Spleen (tissue), 11 donors: ENCODE results near the gene KCNK6. TPM values are rescaled to one million over a fixed set of nuclear protein-coding genes. Genes with fewer than 3 reads are reported as not detected.

Experiments
- DNase-seq: peaks from one replicate; pipeline ENCODE4 v3.0.0-alpha.2; 2020
- H3K27ac ChIP-seq, 8 donors: fragments of 200-600 bp; sonication (generic) in 7 of 8; 1 replicate in 4 of 8; 2 replicates in 4 of 8; pipeline versions ENCODE4 v1.5.0 to v1.8.0; 2016 to 2021; ENCODE audit warnings: inconsistent platforms in 4 of 8, mild to moderate bottlenecking in 4 of 8, moderate library complexity in 1 of 8
- H3K27me3 ChIP-seq, 7 donors: fragments of 200-600 bp; sonication (generic) in 6 of 7; replicated peaks in 1 of 7; 1 replicate in 4 of 7; 2 replicates in 3 of 7; pipeline versions ENCODE4 v1.5.0 to v1.8.0; 2016 to 2021; ENCODE audit warnings: inconsistent platforms in 3 of 7, mild to moderate bottlenecking in 1 of 7
- H3K36me3 ChIP-seq, 6 donors: fragments of 200-600 bp; sonication (generic) in 5 of 6; 1 replicate in 4 of 6; 2 replicates in 2 of 6; pipeline versions ENCODE4 v1.5.0 to v1.8.0; 2016 to 2021; ENCODE audit warnings: inconsistent platforms in 2 of 6
- H3K4me1 ChIP-seq, 6 donors: fragments of 200-600 bp; sonication (generic) in 5 of 6; 1 replicate in 3 of 6; 2 replicates in 3 of 6; pipeline versions ENCODE4 v1.5.0 to v1.8.0; 2016 to 2021; ENCODE audit warnings: inconsistent platforms in 3 of 6
- H3K4me3 ChIP-seq, 8 donors: fragments of 200-600 bp; sonication (generic) in 7 of 8; 1 replicate in 4 of 8; 2 replicates in 4 of 8; pipeline versions ENCODE4 v1.5.0 to v1.8.0; 2016 to 2021; ENCODE audit warnings: inconsistent platforms in 4 of 8, mild to moderate bottlenecking in 4 of 8, moderate library complexity in 2 of 8
- H3K9me3 ChIP-seq, 8 donors: fragments of 200-600 bp; sonication (generic) in 7 of 8; 1 replicate in 4 of 8; 2 replicates in 4 of 8; pipeline versions ENCODE4 v1.5.0 to v1.8.0; 2016 to 2021; ENCODE audit warnings: inconsistent platforms in 4 of 8
- CTCF ChIP-seq, 11 experiments: fragments of 200-600 bp in 7 of 11; fragments of 450-650 bp in 4 of 11; sonication (generic) in 4 of 11; IDR thresholded peaks in 8 of 11; conservative IDR thresholded peaks in 3 of 11; 1 replicate in 7 of 11; 2 replicates in 4 of 11; pipeline versions ENCODE4 v1.4.0 to v1.8.0; 2016 to 2021; ENCODE audit warnings: antibody characterized with exemption in 11 of 11, inconsistent platforms in 4 of 11, mild to moderate bottlenecking in 1 of 11
- POLR2A ChIP-seq, 3 donors: fragments of 450-650 bp; IDR thresholded peaks; one replicate each; pipeline ENCODE4 v1.5.1; 2017; ENCODE audit warnings: antibody characterized with exemption in 3 of 3, mild to moderate bottlenecking in 1 of 3
- POLR2AphosphoS5 ChIP-seq, 3 donors: sonication (generic); formaldehyde crosslinking; IDR thresholded peaks; one replicate each; pipeline ENCODE4 v1.5.1; 2017; ENCODE audit warnings: antibody characterized with exemption in 3 of 3
- WGBS, 5 donors: extraction: QIAGEN DNeasy Blood & Tissue Kit in 3 of 5; methylation state at CpG; one replicate each; pipeline versions ENCODE4 v1.1.5 to v1.1.7; 2013 to 2018; 5-methylcytosine and 5-hydroxymethylcytosine counted together
- intact Hi-C: fragments of 100-400 bp; cut with DNase I; formaldehyde crosslinking; loops from one replicate; pipeline ENCODE4 v1.15.0; 2023; ENCODE audit warnings: low total_unique reads
- polyA plus RNA-seq, 3 donors: library from polyadenylated mRNA; stranded (reverse); fragments of 200-250 nt; gene quantifications; one replicate each; pipeline ENCODE4 v1.2.1, GENCODE V29; 2013
- total RNA-seq, 7 donors: library from RNA; depleted of rRNA in 3 of 7; stranded (reverse); fragments of >200 nt in 3 of 7; fragmentation: NEBNext Ultra II Directional in 4 of 7; extraction: Animal tissue kit (Norgen Biotek cat#: 25700) in 4 of 7; gene quantifications; one replicate each; pipeline versions ENCODE4 v1.1.0 to v1.2.1, GENCODE V29; 2016 to 2021
- donor health status: healthy with polysubstance abuse.
- donor health status: DM: no; HTN: no; CAD: no; lungs with moderate emphysema.
- donor health status: DM: no; HTN: no; CAD: no.
- donor health status: Bipolar disorder and iron deficiency.
- donor health status: healthy.
- donor health status: DM: no; HTN: no; CAD: no.
- donor health status: DM: yes; HTN: yes; CAD: no.

Gene KCNK6
- total and polyA plus RNA-seq, 10 donors = 3.8 to 25.9 (median 13.6) TPM

- H3K27ac ChIP-seq = no peak overlapping the region
- H3K4me3 ChIP-seq = no peak overlapping the region
- intact Hi-C loops = no loop called here
- 67 to 90% (median 85%) methylated on average over 6 to 9 of the region's 9 CpGs for WGBS, 5 donors
- peaks cover 0 to 49% (median 4%) of the 10 kb centered on the region in 7 donors for H3K27me3 ChIP-seq
- H3K4me1 ChIP-seq = peaks cover 8 to 24% (median 19%) of the 10 kb centered on the region in 6 donors
- H3K36me3 ChIP-seq = no peaks in the 10 kb centered on the region
- TF ChIP-seq CTCF (IDR thresholded peaks at IDR 0.05 in 8 of 11, conservative IDR thresholded peaks at IDR 0.05 in 3 of 11) (no peak), POLR2A (IDR thresholded peaks at IDR 0.05) (no peak), POLR2AphosphoS5 (IDR thresholded peaks at IDR 0.05) (no peak)
- DNase-seq = no peak
- H3K9me3 ChIP-seq = no peaks in the 10 kb centered on the region
These were observed 40.7 kb downstream of the KCNK6 start for GRCh38 chr19:38360351-38360750.

- H3K36me3 ChIP-seq = no peaks in the 10 kb centered on the region
- intact Hi-C loops = no loop called here
- TF ChIP-seq CTCF (IDR thresholded peaks at IDR 0.05 in 8 of 11, conservative IDR thresholded peaks at IDR 0.05 in 3 of 11) (no peak), POLR2A (IDR thresholded peaks at IDR 0.05) (no peak), POLR2AphosphoS5 (IDR thresholded peaks at IDR 0.05) (no peak)
- no peak for DNase-seq
- peak overlapping the region; percentile 60 to 83 (median 68) for H3K4me3 ChIP-seq
- H3K27ac ChIP-seq = peak overlapping the region in 4 of 8 donors; percentile 66 to 81 (median 68)
- H3K27me3 ChIP-seq = peaks cover 0 to 53% (median 4%) of the 10 kb centered on the region in 7 donors
- 15 to 26% (median 21%) methylated on average over 23 of the region's 23 CpGs for whole genome bisulfite sequencing, 5 donors
- H3K4me1 ChIP-seq = peaks cover 8 to 24% (median 19%) of the 10 kb centered on the region in 6 donors
- H3K9me3 ChIP-seq = no peaks in the 10 kb centered on the region
These were observed 41.4 kb downstream of the KCNK6 start for GRCh38 chr19:38360839-38361631.

GRCh38 chr19:38361633-38362075, 42.0 kb downstream of the KCNK6 start:
- intact Hi-C loops = no loop called here
- peaks cover 0 to 58% (median 4%) of the 10 kb centered on the region in 7 donors for H3K27me3 ChIP-seq
- H3K9me3 ChIP-seq = no peaks in the 10 kb centered on the region
- H3K27ac ChIP-seq = peak overlapping the region in 6 of 8 donors; percentile 42 to 81 (median 66)
- H3K36me3 ChIP-seq = no peaks in the 10 kb centered on the region
- peaks cover 8 to 24% (median 19%) of the 10 kb centered on the region in 6 donors for H3K4me1 ChIP-seq
- TF ChIP-seq CTCF (IDR thresholded peaks at IDR 0.05 in 8 of 11, conservative IDR thresholded peaks at IDR 0.05 in 3 of 11) = peak in 5 of 11 experiments; percentile 8 to 47 (median 11)
- no peak for TF ChIP-seq POLR2A (IDR thresholded peaks at IDR 0.05)
- TF ChIP-seq POLR2AphosphoS5 (IDR thresholded peaks at IDR 0.05) = peak in 2 of 3 donors; percentile 16 to 53
- peak; percentile 89 for DNase-seq
- peak overlapping the region; percentile 60 to 83 (median 68) for H3K4me3 ChIP-seq
- 1 to 2% (median 1%) methylated on average over 24 to 37 of the region's 37 CpGs for WGBS, 5 donors
